Activated CD4-positive, alpha-beta T cell treated with anti-CD3 and anti-CD28 coated beads, Interleukin-2, Interleukin-4, amounts not matched to agents 100 ng/mL and 50 ng/mL, durations not matched to agents 16 hours and 8 hours (primary cell): ENCODE results near the gene TEAD1.
A peak's percentile ranks its signal among the peaks of the same experiment; 100 is the strongest.

Experiments used
- DNase-seq: peaks from one replicate; pipeline ENCODE4 v3.0.0-alpha.2; 2020; ENCODE audit warnings: low spot score

TEAD1 gene

DNA sequence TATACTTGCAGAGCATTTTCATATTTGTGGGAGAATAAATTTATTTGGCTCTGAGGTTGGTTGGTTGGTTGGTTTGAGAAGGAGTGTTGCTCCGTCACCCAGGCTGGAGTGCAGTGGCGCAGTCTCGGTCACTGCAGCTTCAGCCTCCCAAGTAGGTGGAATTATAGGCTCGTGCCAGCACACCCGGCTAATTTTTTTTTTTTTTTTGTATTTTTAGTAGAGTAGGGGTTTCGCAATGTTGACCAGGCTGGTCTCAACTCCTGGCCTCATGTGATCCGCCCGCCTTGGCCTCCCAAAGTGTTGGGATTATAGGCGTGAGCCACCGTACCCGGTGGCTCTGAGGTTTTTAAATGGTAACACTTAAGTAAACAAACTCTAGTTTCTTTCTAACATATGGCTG is 161.1 kb downstream of the TEAD1 start:
- DNase-seq = no peak

DNA sequence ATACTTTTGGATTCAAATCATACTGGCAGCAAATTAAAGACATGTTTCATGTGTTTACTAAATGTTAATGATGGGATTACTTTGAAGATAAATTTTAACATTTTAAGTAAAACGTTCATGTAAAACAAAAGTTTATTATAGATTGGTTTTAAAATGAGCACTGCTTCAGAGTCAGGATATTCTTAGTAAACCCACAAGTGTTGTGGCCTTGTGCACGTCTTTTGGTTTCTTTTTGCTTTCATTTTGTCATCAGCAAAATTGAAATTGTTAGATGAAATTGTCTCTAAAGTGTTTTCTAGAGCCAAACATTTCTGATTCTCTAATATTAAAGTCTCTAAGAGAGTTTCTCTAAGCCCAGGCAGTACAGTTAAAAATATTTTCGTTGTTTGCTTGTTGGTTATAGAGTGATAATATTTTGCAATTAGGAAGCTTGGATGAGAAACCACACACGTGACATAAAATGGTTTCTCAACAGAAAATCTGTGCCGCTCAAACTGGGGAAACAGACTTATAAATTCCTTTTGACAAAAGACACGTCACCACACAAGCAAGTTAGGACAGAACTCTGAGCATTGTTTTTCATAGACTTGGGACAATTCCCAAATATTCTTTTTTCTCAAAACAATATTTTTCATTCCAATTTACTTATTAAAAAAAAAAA is 164.4 kb downstream of the TEAD1 start:
- DNase-seq = no peak

DNA sequence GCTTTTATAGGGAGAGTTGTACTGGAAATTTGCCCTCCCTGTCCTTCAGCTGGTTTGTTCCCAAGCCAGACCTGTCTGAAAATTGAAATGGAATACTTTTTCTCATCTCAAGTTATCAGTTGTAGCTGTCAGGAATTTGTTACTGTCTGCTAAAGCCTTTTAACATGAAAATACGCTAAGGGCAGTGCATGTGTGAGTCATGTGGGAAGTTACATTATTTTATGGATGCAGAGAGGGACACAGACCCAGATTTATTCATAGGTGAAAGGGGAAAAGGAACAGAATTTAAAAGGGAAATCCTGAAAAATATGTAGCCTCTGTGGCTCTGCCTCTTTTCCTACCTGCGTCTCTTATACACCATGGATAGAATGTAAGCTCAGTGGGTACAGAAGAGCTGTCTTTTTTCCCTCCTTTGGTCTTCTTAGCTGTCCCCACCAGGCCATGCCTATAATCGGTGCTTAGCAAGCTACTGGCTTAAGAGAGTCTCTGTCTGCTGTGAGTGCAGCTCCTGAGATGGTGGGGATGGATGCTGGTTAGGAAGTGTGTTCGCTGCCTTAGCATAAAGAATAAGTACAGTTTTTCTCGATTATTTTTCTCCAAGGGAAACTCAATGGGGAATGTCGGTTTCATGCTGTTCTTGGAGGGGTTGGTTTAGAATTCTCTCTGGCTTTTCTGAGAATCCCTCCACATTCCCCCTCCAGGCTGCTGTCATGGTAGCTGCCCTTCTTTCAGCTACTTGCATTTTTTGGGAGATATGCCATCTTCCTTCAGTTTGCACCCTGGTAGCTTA is 166.8 kb downstream of the TEAD1 start:
- no peak for DNase-seq

DNA sequence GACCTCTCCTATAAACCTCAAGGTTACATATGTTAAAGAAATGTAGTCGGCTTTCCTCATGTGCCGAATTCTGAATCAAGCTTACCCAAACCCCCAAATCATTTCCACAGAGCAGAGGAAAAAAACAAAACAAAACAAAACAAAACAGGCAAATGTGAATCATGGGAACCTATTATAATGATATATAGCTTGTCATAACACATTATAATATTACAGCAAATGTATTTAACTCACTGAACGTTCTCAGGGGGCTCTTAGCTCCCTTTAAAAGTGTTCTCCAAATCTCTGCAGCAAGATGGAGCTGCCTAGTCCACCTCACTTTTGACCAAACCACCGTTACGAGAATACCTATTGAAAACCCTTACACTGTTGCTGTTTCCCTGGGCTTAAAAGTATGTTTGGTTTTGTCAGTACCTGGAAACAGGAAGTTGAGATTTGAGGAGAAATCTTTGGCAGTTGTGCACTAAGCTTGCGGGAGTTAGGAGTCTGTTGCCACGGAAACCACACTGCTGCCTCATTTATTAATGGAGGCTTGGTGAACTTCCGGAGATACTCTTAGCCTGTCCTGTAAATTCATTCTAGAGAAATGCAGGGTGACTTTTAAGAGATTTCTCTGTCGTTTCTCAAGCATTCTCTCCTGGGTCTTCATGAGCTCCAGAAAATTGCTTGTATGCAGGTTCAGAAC is 167.9 kb downstream of the TEAD1 start:
- peak; percentile 3 for DNase-seq

DNA sequence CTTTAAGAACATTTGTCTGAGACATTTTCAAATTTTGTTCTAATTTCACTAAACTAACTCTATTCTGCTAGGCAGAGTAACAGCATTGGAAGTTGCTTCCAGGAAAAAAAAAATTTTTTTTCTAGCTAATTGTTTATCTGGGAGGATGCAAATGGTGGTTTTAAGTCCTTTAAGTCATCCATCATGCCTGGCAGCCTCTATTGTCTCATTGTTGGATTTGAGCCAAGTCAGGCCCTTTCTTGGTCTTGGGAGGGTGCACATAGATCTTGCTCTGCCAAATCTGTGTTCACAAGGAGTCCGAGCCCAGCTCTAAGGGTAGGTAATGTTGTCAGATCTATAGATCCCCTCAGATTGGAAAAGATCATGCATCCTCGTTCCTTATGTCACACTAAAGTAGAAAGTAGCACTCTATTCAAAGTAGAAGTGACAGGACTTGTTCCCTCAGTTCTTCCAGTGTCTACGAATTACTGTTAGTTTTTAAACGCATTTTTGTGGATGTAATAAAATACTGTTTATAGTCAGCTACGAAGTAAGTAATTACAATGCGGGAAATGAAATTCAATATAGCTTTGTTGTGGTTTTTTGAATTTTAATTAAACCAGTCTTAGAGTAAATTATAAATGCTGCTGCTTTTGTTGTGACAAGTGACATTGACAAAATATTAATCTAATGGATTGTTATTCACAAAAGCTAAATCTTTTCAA is 168.9 kb downstream of the TEAD1 start:
- DNase-seq = no peak

DNA sequence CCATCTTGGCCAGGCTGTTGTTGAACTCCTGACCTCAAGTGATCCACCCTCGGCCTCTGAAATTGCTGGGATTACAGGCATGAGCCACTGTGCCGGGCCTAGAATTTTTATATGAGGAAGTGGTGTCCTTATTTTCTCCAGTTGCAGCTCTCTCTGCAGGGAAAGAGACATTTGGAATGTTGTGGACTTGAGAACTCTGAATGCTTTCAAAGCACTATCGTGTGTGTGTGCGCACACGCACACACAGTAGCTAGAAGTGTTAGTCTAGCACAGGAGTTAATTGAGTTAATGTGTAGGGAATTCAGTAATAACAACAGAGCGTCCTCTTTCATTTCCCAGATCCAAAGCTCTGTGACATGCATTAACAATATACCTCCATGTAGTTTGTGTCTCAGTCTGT is 170.9 kb downstream of the TEAD1 start:
- no peak for DNase-seq

DNA sequence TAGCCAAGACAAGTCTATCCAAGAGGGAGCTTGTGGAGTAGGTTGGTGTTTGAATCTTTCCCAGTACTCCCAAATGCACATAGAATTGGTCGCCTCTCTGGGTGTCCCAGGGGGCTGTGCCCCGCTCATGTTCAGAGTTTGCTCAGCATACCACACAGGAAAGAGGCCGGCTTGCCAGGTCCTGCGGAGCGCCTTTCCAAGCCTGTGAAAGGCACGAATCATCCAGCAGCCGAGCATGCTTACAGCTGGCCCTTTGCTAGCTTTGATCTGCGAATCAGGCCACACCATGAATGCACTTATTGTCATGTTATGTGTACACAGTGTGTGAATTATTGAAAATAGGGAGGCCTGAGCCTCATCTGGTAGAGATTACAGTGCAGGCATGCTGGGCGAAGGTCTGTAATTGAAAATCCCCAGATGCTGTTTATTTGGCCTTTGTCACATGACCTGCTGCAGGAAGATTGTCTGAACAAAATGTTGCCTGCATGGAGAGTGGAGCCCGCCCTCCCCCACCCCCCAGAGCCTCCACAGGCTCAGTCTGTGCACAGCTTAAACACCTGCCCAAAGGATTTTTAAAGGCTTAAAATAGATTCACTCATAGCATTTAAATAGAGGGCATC is 171.6 kb downstream of the TEAD1 start:
- DNase-seq = no peak

DNA sequence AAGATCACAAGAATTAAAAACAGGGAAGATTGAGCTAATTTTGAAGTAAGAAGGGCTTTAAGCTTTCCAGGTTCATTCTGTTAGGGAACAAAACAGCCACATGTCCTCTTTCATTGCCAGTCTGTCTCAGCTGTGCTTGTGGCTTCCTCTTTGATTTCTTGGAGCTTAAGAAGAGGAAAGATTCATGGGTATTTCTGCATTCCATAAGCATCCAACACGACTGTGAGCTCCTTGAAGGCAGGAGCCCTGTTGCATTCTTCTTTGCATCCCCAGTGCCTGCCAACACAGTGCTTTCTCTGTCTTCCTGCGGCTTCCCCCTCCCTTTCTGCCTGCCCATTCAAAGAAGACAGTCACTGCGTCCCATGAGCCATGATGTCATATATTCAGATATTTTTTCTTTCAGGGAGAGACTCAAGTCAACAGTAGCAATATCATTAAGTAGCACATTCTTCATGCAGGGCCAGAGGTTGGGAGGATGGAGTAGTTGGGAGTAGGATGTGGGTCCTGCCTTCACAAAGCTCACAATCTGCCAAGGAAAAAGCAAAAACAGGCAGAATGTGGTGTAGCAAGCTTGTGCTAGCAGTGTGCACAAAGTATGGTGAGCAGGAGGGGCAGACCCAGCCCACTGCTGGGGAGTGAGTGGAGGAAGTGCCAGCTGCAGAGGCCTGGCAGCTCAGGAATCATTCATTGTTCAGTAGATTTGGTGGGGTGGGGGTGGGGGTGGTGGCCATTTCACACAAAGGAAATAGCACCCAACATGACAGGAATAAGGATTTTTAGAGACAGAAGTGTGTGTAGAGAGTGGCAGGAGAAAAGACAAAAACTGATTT is 172.8 kb downstream of the TEAD1 start:
- no peak for DNase-seq

DNA sequence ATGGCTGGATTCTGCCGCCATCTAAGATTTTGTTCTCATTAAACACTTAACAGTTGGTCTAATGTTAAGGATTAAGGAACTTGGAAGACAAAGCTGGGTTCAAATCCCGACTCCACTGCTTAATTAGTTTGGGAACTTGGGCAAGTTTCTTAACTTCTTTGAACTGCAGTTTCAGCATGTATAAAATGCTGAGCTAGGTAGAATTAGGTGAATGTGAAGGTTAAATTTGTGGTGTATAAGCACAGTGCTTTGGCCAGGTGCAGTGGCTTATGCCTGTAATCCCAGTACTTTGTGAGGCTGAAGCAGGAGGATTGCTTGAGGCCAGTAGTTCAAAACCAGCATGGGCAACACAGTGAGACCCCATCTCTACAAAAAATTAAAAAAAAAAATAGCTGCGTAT is 174.2 kb downstream of the TEAD1 start:
- no peak for DNase-seq

DNA sequence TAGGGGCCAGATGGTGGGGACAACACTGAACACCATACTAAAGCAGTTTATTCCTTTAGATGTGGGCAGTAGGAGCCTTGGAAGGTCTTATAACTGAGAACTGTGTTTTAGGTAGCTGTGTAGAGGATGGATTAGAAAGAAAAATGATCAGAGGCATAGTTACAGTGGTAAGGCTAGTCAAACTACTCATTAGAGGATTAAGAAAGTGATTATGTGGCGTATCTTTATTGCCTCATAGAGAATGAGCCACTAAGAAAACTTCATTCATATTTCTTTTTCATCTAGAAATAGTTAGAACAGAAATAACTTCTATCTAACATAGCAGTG is 179.1 kb downstream of the TEAD1 start:
- no peak for DNase-seq

DNA sequence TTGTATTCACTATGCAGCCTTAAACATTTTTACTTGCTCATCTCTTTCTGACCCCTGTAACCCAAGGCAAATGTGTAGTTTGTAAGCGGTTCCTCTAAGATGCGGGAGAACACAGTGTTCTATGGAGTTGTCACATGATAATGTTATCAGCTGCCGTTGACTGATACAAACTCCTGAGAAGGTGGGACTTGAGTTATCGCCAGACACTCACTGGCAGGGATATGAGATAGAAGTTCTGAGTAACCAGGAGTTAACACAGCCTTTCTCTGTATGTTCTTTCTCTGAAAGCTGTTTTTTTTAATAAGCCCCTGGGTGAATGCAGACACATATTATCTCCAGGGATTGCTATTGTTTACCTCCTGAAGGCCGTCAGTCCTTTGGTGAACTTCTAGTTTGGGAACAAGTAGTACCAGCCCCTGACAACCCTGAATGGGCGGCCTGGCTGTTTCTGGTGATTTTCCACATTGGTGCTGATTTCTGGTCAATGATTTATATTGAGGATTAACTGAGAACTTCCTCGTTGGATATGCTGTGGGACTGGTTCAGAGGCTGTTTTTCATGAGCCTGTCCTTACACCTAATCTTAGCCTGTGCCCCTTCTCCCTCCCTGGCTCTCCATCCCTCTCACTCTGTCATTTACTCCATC is 179.6 kb downstream of the TEAD1 start:
- DNase-seq = no peak

DNA sequence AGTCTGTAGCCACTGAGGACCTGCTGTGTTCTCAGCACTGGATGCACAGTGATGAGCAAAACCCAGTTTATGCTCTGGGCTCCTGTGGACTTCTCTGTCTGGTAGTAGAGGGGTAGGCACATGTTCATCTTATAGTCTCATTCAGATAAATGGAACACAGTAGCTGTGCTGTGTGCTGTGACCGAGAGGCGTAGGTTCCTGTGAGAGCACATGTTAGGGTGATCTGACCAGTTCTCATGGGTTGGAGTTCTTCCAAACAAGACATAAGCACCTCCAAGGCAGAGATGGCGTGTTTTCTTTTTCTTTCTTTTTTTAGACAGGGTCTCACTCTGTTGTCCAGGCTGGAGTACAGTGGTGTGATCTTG is 180.1 kb downstream of the TEAD1 start:
- DNase-seq = no peak

DNA sequence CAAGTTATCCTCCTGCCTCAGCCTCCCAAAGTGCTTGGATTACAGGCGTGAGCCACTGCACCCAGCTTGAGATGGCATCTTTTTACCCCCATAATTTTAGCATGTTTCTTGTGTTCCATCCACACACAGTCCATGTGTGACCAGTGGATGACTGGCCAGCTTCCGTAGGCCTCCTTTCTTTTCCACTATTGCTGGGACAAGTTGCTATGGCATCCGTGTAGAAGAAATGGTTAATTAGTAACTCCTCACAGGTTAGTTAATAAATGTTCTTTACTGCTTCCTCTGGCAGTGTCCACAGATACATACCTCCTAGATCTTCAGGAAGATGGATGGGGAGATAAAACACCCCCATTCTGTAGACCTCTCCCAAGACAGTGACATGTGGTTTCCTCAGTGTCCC is 180.6 kb downstream of the TEAD1 start:
- no peak for DNase-seq

DNA sequence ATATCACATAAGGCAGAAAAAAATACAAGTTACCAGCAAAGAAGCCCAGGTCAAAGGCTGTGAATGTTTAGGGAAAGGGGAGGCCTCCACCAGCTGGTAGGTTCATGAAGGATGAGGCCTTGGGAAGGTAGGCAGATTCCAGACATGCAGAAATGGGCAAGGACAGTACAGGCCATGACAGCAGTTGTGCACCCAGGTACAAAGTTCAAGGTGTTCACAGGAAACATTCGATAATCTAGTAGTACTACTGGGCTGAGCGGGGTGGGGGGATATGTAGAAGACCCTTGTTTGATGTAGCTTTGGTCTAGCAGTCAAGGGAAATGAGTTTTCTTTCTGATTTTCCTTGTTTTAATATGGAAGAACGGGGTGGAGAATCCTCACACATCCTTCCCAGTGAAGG is 182.1 kb downstream of the TEAD1 start:
- no peak for DNase-seq

DNA sequence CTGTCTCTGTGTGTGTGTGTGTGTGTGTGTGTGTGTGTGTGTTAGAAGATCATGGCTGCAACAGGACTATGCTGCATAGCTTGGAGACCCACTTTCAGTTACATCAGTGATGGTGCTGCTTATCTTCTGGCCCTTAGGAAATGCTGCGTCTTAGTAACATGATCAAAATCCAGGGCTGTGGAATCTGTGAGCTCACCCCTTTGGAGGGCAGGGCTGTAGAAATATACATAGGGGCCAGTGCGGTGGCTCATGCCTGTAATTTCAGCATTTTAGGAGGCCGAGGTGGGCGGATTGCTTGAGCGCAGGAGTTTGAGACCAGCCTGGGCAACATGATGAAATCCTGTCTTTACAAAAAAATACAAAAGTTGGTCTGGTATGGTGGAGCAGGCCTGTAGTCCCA is 183.4 kb downstream of the TEAD1 start:
- no peak for DNase-seq

DNA sequence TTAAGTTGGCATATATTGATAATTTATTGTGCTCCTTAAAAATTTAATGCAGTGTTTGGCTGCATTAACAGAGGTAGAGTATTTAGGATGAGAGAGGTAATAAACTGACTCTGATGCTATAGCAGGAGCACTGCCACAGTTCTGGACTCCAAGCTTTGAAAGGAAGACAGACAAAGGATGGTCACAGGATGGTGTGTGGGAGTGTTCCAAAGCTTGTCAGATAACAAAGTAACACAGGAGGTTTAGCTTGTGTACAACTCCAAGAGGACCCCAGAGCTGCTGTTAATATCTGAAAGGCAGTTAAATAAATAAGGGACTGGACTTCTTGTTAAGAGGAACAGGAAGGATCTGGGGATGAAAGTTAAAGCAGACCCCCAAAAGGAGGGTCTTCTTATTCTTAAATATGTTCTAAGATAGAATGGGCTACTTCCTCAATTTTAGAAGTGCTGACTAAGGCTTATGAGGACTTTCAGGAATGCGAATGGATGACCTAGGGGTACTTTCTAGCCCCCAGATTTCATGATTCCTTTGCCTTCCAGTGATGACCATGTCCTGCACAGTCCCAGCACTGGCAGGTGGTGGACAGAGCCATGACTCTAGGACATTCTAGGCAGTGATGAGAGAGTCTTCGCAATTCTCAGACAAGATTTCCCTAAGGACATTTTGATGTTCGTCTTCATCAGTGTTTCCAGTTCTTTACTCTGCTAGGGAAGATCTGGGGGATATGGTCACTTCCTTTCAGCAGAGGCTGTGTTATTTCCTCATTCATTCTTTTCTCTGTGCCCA is 185.8 kb downstream of the TEAD1 start:
- no peak for DNase-seq

DNA sequence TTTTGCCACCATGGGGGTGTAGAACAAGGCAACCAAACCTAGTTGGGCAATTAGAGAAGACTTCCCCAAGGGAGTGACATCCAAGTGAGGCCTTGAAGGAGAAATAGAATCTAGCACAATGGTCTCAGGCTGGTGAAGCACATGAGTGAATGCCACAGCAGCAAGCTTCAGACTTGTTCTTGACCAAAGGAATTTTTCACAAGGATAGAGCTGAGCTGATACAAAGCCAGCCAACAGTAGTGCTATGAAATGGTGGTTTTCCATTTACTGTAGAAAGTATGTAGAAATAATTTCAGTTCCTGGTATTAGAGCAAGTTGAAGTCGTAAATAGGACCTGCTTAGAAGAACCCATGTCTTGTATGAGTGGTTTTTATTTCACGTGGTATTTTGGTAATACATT is 186.6 kb downstream of the TEAD1 start:
- no peak for DNase-seq

DNA sequence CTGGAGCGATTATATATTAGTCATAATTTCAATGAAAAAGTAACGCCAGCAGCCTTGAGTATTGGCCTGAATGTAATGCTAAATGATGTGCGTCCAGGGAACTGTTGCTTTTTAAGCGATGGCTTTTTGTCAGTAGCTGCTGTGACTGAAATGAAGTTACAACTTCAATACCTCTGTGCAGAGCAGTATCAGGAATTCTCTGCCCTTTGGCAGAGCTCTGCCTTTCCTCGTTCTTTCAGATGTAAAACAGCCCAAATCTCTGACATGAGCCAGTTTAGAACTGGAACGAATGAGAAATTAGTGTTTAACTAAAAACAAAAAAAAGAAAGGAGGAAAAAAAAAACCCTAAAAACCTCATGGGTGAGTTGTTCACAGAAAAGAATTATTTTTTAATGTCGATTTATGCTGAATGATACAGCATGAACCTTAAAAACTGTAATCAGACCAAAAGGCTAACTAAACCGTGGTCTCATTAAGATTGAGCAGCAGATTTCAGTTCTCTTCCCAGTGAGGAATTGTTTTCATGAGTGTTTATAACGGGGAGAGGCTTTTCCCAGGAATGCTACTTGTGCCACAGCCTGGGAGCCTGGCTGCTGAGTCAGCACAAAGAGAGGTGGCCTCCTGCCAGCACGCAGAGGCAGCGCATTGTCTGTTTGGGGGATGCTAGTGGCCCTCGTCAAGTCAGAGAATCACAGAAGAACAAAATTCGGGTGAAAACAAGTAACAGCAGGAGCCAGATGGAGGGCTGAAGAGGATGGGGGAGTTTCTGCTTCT is 188.7 kb downstream of the TEAD1 start:
- DNase-seq = no peak

DNA sequence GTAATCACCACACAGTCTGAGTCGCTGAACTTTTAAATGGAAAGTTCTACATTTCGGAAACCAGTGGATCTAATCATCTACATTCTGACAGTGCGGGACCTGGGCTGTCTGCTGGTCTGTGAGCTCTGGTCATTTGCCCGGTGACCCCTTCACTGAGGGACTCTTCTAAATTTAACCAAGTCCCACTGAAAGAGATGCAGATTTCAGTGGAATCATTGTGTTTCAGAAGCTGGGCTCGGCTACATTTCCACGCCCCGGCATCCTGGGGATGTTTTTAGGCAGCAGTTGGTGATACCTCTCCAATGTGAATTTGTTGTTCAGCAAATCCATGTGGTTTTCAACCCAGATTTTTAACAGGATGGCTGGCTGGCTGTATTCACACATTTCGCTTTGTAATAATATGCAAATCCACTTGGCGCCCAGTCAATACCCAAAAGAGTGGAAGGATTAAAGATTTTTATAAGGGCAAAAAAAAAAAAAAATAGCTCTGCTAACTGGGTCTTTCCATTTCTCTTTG is 189.4 kb downstream of the TEAD1 start:
- DNase-seq = no peak
